HG03159 (cell line): ENCODE measurements around the gene SNIP1.
"Not testable (repeated sequence)": the region's sequence is repeated elsewhere in the genome, so short reads cannot be mapped to it uniquely, and the experiment has no call there.

Source experiments
- ATAC-seq: cut with Tn5 transposase; IDR thresholded peaks from one replicate; pipeline ENCODE4 v1.9.1; 2021; ENCODE audit warnings: mild to moderate bottlenecking, moderate library complexity; ENCODE audit not compliant: unreplicated experiment

SNIP1 gene

GRCh38 chr1:37559957-37560379 is 5.9 kb upstream of the SNIP1 start:
- ATAC-seq, result not testable (repeated sequence)

- ATAC-seq, result no peak
Measured at GRCh38 chr1:37559080-37559479, 5.0 kb upstream of the SNIP1 start.

- ATAC-seq, result no peak
Measured at GRCh38 chr1:37558411-37558810, 4.3 kb upstream of the SNIP1 start.

- no peak for ATAC-seq
Measured at GRCh38 chr1:37557402-37557801, 3.3 kb upstream of the SNIP1 start.

- no peak for ATAC-seq
Measured at GRCh38 chr1:37556712-37557196, 2.7 kb upstream of the SNIP1 start, which contains the start of gene DNALI1. Gene DNALI1, plus strand, starts transcription at chr1:37556940. Its CDS starts 55 bp downstream, at chr1:37556995.

GRCh38 chr1:37553598-37553926 is 531 bp downstream of the SNIP1 start:
- ATAC-seq, result no peak

GRCh38 chr1:37549341-37549740 is 4.8 kb downstream of the SNIP1 start:
- no peak for ATAC-seq

GRCh38 chr1:37545019-37545418 is 9.1 kb downstream of the SNIP1 start:
- ATAC-seq, result no peak

- ATAC-seq, result no peak
Measured at GRCh38 chr1:37544530-37544929, 9.6 kb downstream of the SNIP1 start.

- no peak for ATAC-seq
Measured at GRCh38 chr1:37540036-37540785, 13.9 kb downstream of the SNIP1 start.

- ATAC-seq, result not testable (repeated sequence)
Measured at GRCh38 chr1:37539154-37539553, 14.9 kb downstream of the SNIP1 start.

- no peak for ATAC-seq
Measured at GRCh38 chr1:37537378-37537777, 16.7 kb downstream of the SNIP1 start.

GRCh38 chr1:37533317-37534093 is 20.6 kb downstream of the SNIP1 start:
- ATAC-seq, result no peak

GRCh38 chr1:37532418-37533156 is 21.5 kb downstream of the SNIP1 start:
- ATAC-seq, result not testable (repeated sequence)

- not testable (repeated sequence) for ATAC-seq
Measured at GRCh38 chr1:37529888-37530287, 24.2 kb downstream of the SNIP1 start.

- no peak for ATAC-seq
Measured at GRCh38 chr1:37519613-37520012, 34.5 kb downstream of the SNIP1 start.

GRCh38 chr1:37518929-37519328 is 35.2 kb downstream of the SNIP1 start:
- ATAC-seq, result not testable (repeated sequence)

GRCh38 chr1:37518241-37518640 is 35.9 kb downstream of the SNIP1 start:
- ATAC-seq, result not testable (repeated sequence)

GRCh38 chr1:37517569-37517968 is 36.5 kb downstream of the SNIP1 start:
- ATAC-seq, result no peak

GRCh38 chr1:37515185-37516034 is 38.7 kb downstream of the SNIP1 start:
- no peak for ATAC-seq
